Activated effector memory CD4-positive, alpha-beta T cell treated with anti-CD3 and anti-CD28 coated beads, Interleukin-2, amount 50 U/mL, for 16 hours (primary cell): Measurements from ENCODE around the gene LRRC3.

Source experiments
- DNase-seq: peaks from one replicate; pipeline ENCODE4 v3.0.0-alpha.2; 2020

The LRRC3 gene

DNA sequence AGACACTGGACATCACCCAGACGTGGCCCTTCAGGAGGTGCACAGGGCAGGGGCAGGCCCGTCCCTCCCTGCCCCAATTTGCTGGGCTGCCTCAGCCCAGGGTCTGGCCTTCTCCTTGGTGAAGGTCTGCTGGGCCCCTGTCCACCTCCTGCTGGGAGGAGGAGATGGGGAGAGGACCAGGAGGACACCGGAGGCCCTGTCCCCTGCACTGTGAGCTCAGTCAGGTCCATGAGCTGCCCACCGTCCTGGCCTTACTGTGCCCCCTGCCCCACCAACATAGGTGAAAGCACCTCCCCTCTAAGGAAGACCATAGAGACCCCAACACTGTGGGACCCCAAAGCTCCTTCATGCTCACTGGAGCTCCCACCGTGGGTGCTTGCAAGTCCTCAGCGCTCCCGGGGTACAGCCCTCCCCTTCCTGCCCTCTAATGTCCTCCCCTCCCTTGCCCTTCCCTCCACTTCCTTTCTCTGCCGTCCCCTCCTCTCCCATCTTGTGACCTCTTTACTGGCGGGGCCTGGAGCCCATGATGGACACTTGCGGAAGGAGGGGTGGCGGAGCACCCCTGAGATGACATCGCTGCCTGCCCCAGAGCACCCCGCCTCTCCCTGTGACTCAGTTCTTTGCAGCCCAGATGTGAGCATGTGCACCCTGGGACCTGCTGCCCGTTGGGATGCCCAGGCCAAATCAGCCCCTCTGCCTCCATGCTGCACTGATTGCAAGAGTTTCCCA, 4.6 kb downstream of the LRRC3 start:
- DNase-seq, result peak; percentile 50

DNA sequence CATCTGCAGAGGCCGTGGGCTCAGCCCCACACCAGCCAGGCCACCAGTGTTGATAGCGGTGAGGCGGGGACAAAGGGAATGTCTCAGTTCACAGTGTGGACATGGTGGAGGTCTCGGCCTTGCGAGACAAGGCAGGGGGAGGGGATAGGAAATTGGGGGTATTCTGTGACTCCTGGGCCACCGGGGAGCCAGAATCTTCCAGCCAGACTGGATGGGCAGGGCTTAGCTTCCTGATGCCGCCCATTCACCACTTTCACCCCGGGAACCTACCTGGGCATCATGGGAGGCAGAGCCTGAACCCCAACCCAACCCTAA, 5.1 kb downstream of the LRRC3 start:
- DNase-seq, result peak; percentile 46

DNA sequence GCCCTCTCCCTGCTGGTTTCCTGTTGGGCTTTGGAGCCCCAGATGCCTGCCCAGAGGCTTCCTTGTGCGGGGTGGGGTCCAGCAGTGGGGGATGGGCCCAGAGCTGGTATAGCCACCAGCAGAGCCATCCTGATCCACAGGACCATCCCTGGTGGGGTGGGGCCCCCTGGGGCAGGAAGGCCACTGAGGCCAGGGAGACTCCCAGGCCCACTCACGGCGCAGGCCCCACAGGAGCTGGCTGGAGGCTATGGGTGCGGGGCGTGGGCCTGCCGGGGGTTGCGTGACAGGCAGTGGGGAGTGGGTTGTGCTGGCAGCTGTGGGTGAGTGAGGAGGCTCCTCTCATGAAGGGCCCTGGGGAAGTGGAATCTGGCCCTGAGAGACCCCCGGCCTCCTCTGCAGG, 5.7 kb downstream of the LRRC3 start:
- DNase-seq, result peak; percentile 49

DNA sequence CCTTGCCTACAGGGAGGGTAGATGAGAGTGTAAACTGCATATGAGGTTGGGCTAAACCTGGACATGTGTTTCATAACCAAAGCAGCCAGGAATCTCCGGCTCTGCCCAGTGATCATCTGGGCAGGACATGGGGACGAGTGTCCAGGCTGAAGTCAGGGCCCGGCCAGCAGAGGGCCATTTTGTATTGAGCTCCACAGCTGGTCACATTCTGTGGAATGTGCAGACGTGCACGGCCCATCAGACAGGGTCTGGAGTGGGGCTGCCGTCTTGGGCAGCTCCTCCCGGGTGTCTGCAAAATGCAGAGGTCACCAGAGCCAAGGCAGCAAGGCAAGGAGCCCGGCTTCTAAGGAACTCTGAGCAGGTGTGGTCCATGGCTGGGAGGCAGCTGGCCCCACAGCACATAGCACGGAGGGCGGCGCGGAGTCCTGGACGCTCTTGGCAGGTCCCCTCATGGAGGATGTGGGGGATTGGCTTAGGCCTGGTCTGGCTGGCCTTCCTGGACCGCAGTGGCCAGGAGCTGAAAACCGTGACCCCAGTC, 6.2 kb downstream of the LRRC3 start:
- DNase-seq, result peak; percentile 49

DNA sequence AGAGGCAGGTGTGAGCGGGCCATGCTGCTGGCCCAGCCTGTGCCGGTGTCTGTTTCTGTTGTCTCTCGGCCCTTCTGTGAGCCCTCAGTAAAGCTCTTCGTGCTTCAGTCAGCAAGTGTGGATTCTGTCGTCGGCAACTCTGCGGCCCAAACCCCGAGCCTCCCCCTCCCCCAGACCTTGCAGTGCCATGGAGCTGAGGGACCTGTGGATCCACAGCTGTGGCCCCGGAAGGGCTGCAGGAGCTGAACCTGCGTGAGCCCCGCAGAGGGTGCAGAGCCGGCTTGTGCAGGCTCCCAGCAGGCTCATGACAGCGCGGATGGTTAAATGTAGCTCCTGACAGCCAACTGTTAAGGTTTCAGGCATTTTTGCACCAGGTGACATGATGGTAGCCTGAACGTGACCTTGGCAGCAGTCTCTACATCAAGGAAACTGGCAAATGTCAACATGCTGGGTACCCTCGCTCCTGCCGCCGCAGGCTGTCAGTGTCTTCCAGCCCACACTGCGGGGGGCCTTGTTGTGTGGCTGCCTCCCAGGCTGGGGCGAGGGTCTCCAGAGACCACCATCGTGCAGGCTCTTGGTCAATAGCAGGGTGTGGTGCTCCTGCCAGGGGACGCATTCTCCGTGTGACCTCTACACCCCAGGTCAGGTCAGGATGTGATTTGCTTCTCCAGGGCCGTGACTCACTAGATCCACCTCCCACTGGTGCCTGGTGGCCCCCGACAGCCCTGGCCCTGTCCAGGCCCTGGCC, 7.0 kb downstream of the LRRC3 start:
- DNase-seq, result peak; percentile 61

DNA sequence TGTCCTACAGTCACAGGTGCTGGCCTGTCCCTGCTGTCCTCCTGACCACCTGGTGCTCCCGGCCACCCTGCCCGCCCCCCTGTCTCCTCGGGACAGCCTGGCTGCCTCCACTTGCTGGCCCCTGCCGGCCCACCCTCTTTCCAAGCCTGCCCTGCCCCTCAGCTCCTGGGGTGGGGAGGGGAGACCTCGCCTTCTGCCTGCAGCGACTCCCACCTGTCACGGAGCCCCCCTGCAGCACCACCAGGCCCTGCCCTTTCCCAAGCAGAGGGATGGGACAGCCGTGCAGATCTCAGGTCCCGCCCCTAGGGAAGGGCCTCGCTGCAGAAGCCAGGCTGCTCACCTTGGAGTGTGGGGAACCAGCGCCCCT, 7.5 kb downstream of the LRRC3 start:
- peak; percentile 27 for DNase-seq

DNA sequence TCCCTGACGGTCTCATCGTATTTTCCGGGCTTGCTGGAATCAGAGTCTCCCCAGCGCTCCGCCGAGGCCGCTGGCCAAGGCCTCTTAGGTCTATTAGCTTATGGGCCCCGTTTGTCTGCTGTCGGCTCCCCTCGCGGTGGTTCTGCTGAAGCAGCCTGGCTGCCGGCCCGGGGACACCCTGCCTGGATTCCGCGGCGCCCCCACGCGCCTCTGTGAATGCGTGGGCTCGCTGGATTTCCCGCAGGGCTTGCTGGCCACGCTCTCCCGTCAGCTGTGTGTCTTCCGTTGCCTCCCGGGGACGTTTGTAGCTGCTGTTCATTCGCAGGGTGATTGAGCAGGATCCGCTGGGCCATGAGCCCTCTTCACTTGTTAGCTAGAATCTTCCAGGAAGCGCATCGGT, 8.4 kb downstream of the LRRC3 start:
- peak; percentile 31 for DNase-seq

DNA sequence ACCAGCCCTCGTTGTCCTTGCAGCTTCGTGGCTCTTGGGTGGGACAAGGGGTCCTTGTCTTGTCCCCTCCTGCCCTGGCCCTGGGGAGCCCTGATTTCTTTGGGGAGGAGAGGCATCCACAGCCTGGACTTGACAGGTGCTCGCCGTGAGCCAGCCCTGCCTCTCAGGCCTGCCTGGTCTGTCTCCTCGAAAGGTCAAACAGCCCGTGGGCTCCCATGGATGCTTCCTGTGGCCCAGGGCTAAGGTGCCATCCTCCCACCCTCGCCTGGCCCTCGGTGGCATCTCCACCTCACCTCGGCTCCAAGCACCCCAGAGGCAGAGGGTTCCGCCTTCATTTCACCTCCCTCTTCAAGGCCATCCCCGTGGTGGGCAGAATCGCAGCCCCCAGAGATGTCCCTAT, 9.0 kb downstream of the LRRC3 start:
- DNase-seq, result peak; percentile 43

DNA sequence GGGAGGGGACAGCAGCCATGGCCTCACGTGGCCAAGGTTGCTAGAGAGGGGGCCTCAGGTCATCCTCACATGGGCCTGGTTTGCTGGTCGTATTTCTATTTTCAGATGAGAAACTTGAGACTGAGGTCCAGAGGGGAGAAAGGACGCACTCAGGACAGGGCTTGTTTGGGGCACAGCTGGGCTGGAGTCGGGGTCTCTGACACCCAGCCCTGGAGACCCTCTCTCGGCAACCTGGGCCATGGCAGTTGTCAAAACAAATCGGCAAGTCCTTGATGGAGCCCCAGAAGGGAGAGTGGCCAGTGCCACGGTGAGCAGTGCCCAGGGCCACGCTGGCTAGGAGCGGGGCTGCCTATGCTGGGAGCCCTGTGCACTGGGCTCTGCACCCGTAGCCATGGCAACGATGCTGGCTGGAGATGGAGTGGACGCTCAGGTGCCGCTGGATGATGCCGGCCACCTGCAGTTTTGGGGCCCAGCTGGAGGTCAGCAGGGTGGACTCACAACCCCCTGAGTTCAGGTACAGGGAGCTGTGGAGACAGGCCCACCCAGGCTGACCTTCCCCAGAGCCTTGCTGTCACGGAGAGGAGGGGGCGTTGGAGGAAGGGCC, 11.1 kb downstream of the LRRC3 start:
- DNase-seq, result peak; percentile 41

DNA sequence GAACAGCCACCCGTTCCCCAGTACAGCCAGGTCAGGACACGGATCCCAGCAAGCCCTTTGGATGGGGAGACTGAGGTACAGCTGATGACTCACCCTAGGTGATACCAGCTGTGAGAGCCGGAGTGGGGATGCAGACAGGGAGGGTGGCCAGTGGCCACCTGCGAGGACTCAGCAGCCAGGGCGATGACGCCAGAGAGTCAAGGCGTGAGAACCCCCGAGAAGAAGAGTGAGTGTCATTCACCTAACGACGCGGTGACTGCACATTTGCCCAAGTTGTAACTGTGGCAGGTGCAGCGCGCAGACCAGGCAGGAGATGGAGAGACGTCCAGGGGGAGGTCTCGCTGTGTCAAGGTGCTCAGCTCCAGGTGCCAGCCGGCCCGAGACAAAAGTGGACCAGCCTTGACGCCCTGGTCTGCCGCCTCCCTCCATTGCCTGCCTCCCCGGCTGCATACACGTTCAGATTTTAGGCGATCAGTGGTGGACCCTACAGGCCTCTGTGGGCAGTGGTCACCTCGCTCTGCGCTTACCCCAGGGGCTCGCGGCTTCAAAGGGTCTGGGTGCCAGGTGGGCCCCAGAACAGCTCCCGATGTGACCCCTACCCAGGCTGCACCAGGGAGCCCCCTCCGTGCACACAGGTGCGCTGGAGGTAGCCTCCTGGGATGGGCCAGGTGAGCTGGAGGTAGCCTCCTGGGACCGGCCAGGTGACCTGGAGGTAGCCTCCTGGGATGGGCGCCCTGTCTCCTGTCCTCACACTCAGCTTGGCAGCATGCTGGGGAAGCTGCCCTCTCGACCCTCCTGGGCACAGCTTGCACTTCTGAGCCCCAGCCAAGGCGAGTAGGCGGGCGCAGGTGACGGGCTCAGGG, 11.9 kb downstream of the LRRC3 start:
- DNase-seq, result no peak

DNA sequence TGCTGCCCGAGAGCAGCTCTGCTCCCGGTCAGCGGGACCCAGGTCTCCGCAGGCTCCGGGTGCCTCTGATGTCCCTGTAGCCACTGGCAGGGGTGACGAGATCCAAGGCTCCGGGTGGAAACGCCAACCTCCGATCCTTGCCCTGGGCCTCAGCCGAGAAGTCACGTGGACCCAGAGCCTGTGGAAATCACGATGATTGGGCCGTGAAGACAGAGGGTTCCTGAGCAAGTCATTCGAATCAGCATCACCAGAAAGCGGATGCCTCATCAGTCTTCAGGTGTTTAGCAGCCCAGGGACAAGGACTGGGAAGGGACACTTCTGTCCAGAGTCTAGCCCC, 12.5 kb downstream of the LRRC3 start:
- no peak for DNase-seq

DNA sequence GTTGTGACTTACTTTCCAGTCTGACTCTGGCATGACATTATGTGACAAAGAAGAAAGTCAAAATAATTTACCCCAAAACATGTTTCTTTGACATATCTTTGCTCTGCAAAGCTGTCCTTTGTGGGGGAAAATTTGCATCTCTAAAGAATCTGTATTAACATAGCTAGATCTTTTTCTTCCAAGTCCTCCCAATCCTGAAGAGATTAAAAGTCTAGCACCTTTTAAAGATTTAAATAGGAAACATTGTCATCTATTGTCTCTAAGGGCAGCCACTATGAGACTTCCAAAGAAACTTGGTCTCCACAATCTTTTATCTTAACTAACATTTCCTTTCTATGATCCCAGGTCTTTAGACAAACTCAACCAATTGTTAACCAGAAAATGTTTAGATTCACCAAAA, 16.0 kb downstream of the LRRC3 start:
- DNase-seq, result no peak

DNA sequence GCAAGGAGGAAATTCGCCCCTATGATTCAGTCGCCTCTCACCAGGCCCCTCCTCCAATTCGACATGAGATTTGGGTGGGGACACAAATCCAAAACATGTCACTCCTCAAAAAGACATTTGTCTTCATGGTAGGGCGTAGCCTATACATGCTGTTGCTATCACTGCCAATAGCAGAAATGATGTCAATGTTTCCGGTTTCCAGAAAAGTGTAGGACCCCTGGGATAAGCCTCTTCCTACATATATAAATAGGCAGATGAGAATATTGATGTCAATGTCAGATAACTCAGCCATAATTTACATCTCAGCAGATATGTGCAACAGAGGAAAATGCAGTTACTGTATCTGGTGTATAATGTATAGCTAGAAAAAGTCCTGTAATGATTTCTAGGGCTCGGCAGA, 16.7 kb downstream of the LRRC3 start:
- DNase-seq, result no peak

DNA sequence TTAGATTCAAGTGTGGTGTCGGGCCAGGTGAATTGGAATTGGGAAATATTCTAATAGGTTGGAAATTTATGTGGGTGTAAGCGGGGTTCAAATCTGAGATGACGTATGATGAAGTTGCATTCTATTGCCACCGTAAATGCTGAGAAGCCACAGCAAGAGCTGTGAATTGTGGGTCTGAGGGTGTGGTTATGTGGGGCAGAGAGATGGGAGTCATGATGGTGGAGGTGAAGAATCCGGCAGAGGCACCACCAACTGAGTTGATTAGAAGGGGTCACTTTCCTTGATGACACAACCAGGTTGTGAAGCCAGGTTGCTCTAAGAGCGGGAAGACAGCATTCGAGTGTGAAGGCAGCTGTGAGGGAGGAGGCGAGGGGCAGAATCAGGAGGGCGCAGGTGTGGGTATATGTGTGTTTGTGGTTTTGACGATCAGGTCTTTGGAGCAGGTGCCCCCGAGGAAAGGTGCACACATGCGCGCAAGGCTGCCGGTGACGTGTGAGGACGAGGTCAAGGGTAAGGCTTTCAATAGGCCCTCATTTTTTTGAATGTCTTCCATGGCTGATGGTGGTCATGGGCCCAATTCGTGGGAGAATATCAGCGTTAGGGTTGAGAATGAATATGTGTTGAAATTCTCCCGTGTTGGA, 18.7 kb downstream of the LRRC3 start:
- no peak for DNase-seq

DNA sequence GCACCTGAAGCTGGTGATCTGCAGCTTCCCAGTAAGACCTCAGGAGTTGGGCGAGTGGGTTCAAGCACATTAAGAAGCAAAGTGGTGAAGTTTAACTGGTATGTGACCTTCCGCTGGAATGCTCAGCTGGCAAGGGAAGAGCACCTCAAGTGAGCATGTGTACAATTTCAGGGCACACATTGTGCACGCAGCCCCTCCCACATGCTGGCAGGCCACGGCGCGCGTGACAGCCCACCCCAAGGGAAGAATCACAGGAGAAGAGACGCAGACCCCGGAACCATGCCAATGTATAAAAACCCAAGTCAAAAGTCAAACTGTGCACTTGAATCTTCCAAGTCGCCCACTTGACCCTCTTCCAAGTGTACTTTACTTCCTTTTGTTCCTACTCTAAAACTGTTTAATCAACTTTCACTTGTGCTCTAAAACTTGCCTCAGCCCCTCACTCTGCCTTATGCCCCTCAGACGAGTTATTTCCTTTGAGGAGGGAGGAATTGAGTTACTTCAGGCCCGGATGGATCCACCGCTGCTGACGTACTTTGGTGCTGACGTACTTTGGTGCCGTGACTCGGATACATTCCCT, 20.0 kb downstream of the LRRC3 start:
- no peak for DNase-seq

DNA sequence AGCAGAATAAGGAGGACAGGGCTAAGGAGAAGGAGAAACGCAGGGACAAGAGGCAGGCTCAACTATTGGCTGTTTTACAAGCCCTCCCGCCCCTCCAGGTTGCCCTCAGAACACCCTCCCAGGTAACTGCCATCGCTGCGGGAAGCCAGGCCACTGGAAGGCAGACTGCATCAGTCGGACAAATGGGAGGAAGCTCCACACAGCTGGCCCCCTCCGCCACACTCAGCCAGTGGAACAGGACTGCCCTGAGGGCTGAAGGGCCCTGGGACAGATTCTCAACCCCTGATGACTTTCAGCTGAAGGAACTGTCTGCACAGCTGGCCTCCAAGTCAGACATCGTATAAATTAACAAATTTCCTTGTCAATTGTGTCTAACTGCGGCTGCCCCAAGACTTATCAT, 21.8 kb downstream of the LRRC3 start:
- no peak for DNase-seq

DNA sequence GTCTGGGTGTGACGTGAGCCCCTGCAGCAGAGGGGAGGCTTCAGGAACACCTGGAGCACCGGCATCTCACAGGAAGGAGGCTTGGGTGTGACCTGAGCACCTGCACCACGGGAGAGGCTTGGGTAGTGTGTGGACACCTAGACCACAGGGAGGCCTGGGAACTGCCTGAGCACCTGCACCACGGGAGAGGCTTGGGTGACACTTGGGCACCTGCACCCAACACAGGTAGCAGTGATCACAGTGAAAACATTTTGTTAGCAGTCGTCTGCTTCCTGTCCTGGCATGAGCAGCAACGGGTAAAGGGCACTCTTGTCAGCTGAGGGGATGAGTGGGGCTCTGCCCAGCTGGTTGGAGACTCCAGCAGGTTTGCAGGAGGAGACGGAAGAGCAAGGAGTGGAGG, 22.4 kb downstream of the LRRC3 start:
- no peak for DNase-seq

DNA sequence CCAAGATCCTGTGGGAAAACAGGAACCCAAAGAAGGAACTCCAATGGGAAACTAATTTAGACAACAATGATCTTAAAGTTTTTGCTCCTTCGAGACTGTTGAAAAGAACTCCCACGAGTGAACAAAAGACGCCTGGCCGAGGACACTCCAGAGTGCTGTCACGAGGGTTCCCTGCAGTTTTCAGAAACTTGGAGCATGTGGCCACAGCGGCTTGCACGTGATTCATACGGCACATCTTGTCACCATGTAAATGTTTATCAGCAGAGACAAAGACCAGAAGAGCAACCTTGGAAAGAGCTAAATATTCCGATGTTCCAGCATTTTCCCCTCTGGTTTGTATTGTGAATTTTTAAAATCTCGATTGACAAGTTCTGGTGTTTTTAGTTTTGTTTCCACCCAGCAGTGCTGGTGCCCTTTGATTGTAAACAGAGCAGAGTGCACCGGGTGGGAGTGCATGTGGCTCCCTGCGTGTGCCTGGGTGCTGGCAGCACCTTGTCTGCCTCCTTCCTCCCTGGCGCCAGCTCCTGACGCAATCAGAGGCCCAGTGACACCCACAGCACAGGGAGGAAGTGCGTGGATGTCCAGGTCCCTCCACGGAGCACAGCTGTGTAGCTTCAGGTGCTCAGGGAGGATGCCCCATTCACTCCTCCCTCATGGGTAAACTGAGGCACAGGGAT, 23.0 kb downstream of the LRRC3 start:
- no peak for DNase-seq

DNA sequence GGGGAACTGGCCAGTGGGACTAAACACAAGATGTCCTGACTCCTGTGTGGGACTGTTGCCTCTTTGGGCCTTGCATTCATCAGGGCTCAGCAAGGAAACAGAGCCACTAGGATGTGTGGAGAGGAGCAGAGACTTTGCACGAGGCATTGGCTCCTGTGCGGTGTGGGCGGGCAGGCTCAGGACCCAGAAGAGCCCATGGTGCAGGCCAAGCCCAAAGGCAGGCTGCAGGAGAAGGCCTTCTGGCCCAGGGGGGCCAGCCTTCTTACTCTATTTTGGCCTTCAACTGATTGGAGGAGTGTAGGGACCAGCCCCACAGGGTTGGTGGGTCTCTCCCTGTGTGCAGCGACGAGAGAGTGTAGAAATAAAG, 23.5 kb downstream of the LRRC3 start:
- DNase-seq, result no peak

DNA sequence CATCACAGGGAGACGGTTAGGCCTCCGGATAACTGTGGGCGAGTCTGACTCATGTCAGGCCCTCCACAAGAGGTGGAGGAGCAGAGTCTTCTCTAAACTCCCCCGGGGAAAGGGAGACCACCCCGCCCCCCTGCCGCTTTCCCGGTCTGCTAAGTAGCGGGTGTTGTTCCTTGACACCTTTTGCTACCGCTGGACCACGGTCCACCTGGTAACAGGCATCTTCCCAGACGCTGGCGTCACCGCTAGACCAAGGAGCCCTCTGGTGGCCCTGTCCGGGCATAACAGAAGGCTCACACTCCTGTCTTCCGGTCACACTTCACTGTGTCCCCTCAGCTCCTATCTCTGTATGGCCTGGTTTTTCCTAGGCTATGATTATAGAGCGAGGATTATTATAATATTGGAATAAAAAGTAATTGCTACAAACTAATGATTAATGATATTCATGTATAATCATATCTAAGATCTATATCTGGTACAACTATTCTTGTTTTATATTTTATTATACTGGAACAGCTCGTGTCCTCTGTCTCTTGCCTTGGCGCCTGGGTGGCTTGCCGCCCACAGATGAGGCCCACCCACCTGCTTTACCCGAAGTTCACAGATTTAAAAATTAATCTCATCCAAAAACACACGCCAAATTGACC, 24.4 kb downstream of the LRRC3 start:
- DNase-seq, result peak; percentile 81
